OCI-LY7 (cell line): ENCODE measurements around the gene IGSF10. TPM values are rescaled to one million over a fixed set of nuclear protein-coding genes. Genes with fewer than 3 reads are reported as not detected.

Source experiments
- BruUV-seq: library from RNA; stranded (reverse); fragments of 400-500 nt; replicated peaks from 2 replicates; lab custom pipeline; 2021; lab: Mats Ljungman, UMichigan
- CTCF ChIA-PET: fragments of 300-600 bp; sonication (Branson Sonifier 250); formaldehyde crosslinking; loops from one replicate; lab custom pipeline; 2022; ENCODE audit warnings: antibody characterized with exemption; ENCODE audit not compliant: unreplicated experiment; lab: Charles Lee
- POLR2A ChIA-PET: fragments of 300-600 bp; sonication (Branson Sonifier 250); formaldehyde crosslinking; loops from one replicate; lab custom pipeline; 2022; ENCODE audit warnings: antibody characterized with exemption; lab: Charles Lee
- DNase-seq: peaks from one replicate; pipeline ENCODE4 v3.0.0-alpha.2; 2015; ENCODE audit warnings: low spot score
- H2AFZ ChIP-seq: fragments of 200-600 bp; sonication (generic), shearing (Covaris generic); 2 replicates; pipeline ENCODE4 v1.6.1; 2014; ENCODE audit warnings: mild to moderate bottlenecking, antibody characterized with exemption, low read length, moderate library complexity
- H3K27ac ChIP-seq: fragments of 200-600 bp; sonication (generic); 2 replicates; pipeline ENCODE4 v1.5.1; 2014; ENCODE audit warnings: mixed run types, low read depth, mild to moderate bottlenecking, moderate library complexity, low read length, inconsistent platforms; ENCODE audit not compliant: poor library complexity, severe bottlenecking
- H3K36me3 ChIP-seq: fragments of 200-600 bp; sonication (generic); 2 replicates; pipeline ENCODE4 v1.6.1; 2014; ENCODE audit warnings: mild to moderate bottlenecking, antibody characterized with exemption, low read length, moderate library complexity, mixed read lengths; ENCODE audit not compliant: insufficient read depth
- H3K4me1 ChIP-seq: fragments of 200-600 bp; sonication (generic); 2 replicates; pipeline ENCODE4 v1.5.1; 2014; ENCODE audit warnings: mild to moderate bottlenecking, low read length; ENCODE audit not compliant: insufficient read depth, poor library complexity, severe bottlenecking
- H3K4me2 ChIP-seq: fragments of 200-600 bp; sonication (generic); 2 replicates; pipeline ENCODE4 v1.6.1; 2014; ENCODE audit warnings: mild to moderate bottlenecking, low read length
- H3K4me3 ChIP-seq: fragments of 200-600 bp; sonication (generic); 2 replicates; pipeline ENCODE4 v1.5.1; 2014; ENCODE audit warnings: mild to moderate bottlenecking, low read depth, low read length; ENCODE audit not compliant: poor library complexity, severe bottlenecking
- H3K79me2 ChIP-seq: fragments of 200-600 bp; sonication (generic); 2 replicates; pipeline ENCODE4 v1.6.1; 2016; ENCODE audit warnings: low read depth, mild to moderate bottlenecking, low read length, moderate library complexity, mixed read lengths; ENCODE audit not compliant: insufficient read depth
- H3K9me2 ChIP-seq: fragments of 200-600 bp; sonication (generic); 2 replicates; pipeline ENCODE4 v1.6.1; 2016; ENCODE audit warnings: mild to moderate bottlenecking, low read length, mixed read lengths; ENCODE audit not compliant: insufficient read depth
- H3K9me3 ChIP-seq: fragments of 200-600 bp; sonication (generic); 2 replicates; pipeline ENCODE4 v1.6.1; 2014; ENCODE audit warnings: mild to moderate bottlenecking, mixed run types, low read length, mixed read lengths
- H4K20me1 ChIP-seq: fragments of 200-600 bp; sonication (generic); 2 replicates; pipeline ENCODE4 v1.6.1; 2014; ENCODE audit warnings: mild to moderate bottlenecking, antibody characterized with exemption, low read length, moderate library complexity, mixed read lengths; ENCODE audit not compliant: insufficient read depth
- EZH2phosphoT487 ChIP-seq: fragments of 200-600 bp; sonication (generic); IDR thresholded peaks from 2 replicates; pipeline ENCODE4 v1.6.1; 2018; ENCODE audit warnings: low read depth, borderline replicate concordance, mild to moderate bottlenecking, mixed run types, antibody characterized with exemption, low read length, moderate library complexity, mixed read lengths
- intact Hi-C: fragments of 100-400 bp; cut with micrococcal nuclease; formaldehyde crosslinking; loops from one replicate; pipeline ENCODE4 v1.10.0; 2022; ENCODE audit not compliant: unreplicated experiment
- total RNA-seq, 2 experiments: library from RNA; depleted of rRNA in 1 of 2; stranded (reverse); fragments of >200 nt in 1 of 2; shearing (Covaris generic) in 1 of 2; gene quantifications; 2 replicates each; pipeline ENCODE4 v1.2.3, GENCODE V29; 2014 to 2022
- TF ChIP-seq, protein P1 (sequence below): fragments of 200-600 bp; sonication (generic); conservative IDR thresholded peaks from 2 replicates; pipeline ENCODE4 v1.5.1; 2014; ENCODE audit warnings: mild to moderate bottlenecking, antibody characterized with exemption, low read length, moderate library complexity, mixed read lengths

IGSF10 gene
- total RNA-seq, 2 experiments from 2014 or later, result not detected

DNA sequence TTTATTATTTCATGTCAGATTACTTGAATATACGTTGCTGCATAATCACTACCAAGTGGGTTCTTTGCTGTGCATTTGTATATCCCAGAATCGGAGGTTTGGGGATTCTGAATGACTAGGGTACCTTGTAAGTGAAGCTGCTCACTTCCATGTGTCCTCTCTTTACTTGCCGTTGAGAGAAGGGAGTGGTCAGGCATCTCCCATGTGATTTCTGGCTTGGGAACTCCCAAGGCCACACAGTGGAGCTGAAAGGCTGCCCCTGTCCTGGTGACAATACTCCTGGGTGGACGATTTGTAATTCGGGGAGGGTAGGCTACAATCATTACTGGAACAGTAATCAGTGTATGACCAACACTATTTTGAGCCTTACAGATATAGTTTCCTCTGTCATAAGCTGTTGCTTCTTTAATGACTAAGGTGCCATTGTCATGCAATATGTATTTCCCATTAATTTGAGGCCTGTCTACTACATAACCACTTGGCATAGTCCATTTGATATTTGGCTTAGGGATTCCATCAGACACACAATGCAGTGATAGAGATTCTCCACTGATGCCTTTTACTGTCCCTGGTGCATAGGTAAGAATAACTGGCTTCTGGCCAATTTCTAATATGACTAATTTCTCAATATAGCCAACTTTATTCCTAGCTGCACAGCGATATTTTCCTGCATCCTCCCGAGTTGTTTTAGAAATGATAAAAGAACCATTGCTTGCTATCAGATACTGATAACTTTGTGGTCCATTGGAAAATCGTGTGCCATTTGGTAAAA lies 24.0 kb downstream of the IGSF10 start:
- Histone ChIP-seq H3K9me3 (no peaks in the 10 kb centered on the region), H3K36me3 (no peaks in the 10 kb centered on the region), H3K9me2 (no peaks in the 10 kb centered on the region), H2AFZ (no peak overlapping the region), H3K4me1 (no peaks in the 10 kb centered on the region), H3K79me2 (no peaks in the 10 kb centered on the region), H4K20me1 (no peaks in the 10 kb centered on the region), H3K4me3 (no peak overlapping the region), H3K27ac (no peak overlapping the region), H3K4me2 (no peak overlapping the region)
- ChIA-PET POLR2A (no interaction called here), CTCF (no interaction called here)
- BruUV-seq, result no TSS peak
- DNase-seq, result no peak
- TF ChIP-seq, protein P1, sequence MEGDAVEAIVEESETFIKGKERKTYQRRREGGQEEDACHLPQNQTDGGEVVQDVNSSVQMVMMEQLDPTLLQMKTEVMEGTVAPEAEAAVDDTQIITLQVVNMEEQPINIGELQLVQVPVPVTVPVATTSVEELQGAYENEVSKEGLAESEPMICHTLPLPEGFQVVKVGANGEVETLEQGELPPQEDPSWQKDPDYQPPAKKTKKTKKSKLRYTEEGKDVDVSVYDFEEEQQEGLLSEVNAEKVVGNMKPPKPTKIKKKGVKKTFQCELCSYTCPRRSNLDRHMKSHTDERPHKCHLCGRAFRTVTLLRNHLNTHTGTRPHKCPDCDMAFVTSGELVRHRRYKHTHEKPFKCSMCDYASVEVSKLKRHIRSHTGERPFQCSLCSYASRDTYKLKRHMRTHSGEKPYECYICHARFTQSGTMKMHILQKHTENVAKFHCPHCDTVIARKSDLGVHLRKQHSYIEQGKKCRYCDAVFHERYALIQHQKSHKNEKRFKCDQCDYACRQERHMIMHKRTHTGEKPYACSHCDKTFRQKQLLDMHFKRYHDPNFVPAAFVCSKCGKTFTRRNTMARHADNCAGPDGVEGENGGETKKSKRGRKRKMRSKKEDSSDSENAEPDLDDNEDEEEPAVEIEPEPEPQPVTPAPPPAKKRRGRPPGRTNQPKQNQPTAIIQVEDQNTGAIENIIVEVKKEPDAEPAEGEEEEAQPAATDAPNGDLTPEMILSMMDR, result no peak
- no peak for TF ChIP-seq EZH2phosphoT487
- intact Hi-C loops, result loop anchor here (5.0 to 10.0 kb wide), 2 partner anchors 400 to 478 kb away; no protein-coding TSS in a partner anchor

DNA sequence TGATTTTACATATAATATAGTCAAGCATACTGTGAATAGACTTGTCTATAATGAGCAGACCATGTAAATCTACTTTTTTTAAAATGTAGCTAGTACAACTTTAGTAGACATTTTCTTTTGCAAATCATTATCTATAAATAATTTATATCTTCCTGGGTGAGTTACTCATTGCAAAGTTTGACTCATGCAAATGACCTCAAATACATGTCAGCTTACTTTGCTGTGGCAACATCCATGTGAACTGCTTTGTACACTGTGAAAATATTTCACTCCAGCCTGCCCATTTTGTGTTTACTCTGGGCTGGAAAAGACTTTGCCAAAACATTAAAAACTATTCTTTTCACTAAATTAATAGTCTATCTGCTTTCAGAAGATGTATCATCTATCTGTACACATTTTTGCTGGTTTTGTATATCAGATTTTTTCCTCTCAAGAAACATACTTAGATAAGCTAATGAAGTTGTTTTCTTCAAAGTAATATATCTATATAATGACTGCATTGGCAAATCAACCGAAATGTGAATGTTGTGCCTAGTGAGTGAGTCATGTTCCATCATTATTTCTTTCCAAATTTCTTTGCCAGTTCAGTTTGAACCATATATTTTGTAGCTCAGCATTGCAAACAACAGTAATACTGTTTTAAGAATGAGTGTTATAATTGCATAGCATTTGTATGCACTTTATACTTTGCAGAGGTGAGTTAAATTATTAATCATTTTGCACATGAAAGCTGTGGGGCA lies 26.5 kb downstream of the IGSF10 start:
- H3K27ac ChIP-seq, result no peak overlapping the region
- CTCF ChIA-PET, result no interaction called here
- intact Hi-C loops, result loop anchor here (10.0 kb wide), 1 partner anchor 480 kb away; no protein-coding TSS in a partner anchor
- no peaks in the 10 kb centered on the region for H4K20me1 ChIP-seq
- POLR2A ChIA-PET, result interaction anchor here (0.8 to 1.4 kb wide), 2 partner anchors 10 to 15 kb away, joined by 3 read pairs; no protein-coding TSS in a partner anchor
- H3K36me3 ChIP-seq, result 0 out of 2 replicates have a peak, but pooled peaks cover 4% of the 10 kb centered on the region
- DNase-seq, result no peak
- no peaks in the 10 kb centered on the region for H3K9me3 ChIP-seq
- TF ChIP-seq EZH2phosphoT487, result no peak
- TF ChIP-seq, protein P1, result no peak
- H3K79me2 ChIP-seq, result no peaks in the 10 kb centered on the region
- no TSS peak for BruUV-seq
- H3K9me2 ChIP-seq, result no peaks in the 10 kb centered on the region
- H3K4me2 ChIP-seq, result no peak overlapping the region
- H2AFZ ChIP-seq, result no peak overlapping the region
- no peak overlapping the region for H3K4me3 ChIP-seq
- no peaks in the 10 kb centered on the region for H3K4me1 ChIP-seq
